ENCODE data around the gene XIRP2. TPM values are rescaled to one million over a fixed set of nuclear protein-coding genes. Genes with fewer than 3 reads are reported as not detected.

The XIRP2 gene
- total and polyA plus RNA-seq, 4 donors, result under 0.01 to 0.14 (median 0.01) TPM; not detected in 1

- H3K4me3 ChIP-seq (ENCODE audit: low read depth in 1 of 3, low read length in 3 of 3), result no peak overlapping the region
- no peaks in the 10 kb centered on the region for H3K27me3 ChIP-seq (ENCODE audit: control insufficient read depth in 4 of 4, insufficient read depth in 4 of 4, low read length in 3 of 4)
- TF ChIP-seq HNF4G (IDR thresholded peaks at IDR 0.05), result no peak
- no peak for TF ChIP-seq TAF1 (conservative IDR thresholded peaks at IDR 0.05)
- no peak for TF ChIP-seq GABPA (IDR thresholded peaks at IDR 0.05 in 1 of 2, conservative IDR thresholded peaks at IDR 0.05 in 1 of 2)
- TF ChIP-seq JUND (IDR thresholded peaks at IDR 0.05), result no peak
- no peak for TF ChIP-seq FOXA2 (IDR thresholded peaks at IDR 0.05)
- TF ChIP-seq REST (IDR thresholded peaks at IDR 0.05), result no peak
- TF ChIP-seq MAX (IDR thresholded peaks at IDR 0.05), result no peak
- TF ChIP-seq HNF4A (conservative IDR thresholded peaks at IDR 0.05), result no peak
- TF ChIP-seq SP1 (IDR thresholded peaks at IDR 0.05), result no peak
- no peak for TF ChIP-seq RAD21 (IDR thresholded peaks at IDR 0.05)
- no peak for TF ChIP-seq RXRA (IDR thresholded peaks at IDR 0.05)
- no peak for TF ChIP-seq YY1 (IDR thresholded peaks at IDR 0.05)
- no peak for TF ChIP-seq CTCF (IDR thresholded peaks at IDR 0.05; ENCODE audit: low read depth, low read length, missing input control)
- TF ChIP-seq ZBTB33 (IDR thresholded peaks at IDR 0.05), result no peak
- no peak for TF ChIP-seq NR2F2 (IDR thresholded peaks at IDR 0.05)
- H3K4me1 ChIP-seq (ENCODE audit: control insufficient read depth in 4 of 4, insufficient read depth in 4 of 4, low read length in 3 of 4), result no peaks in the 10 kb centered on the region
- H3K9me3 ChIP-seq (ENCODE audit: control insufficient read depth in 4 of 4, low read length in 3 of 4), result no peaks in the 10 kb centered on the region
- H3K36me3 ChIP-seq (ENCODE audit: control insufficient read depth in 4 of 4, insufficient read depth in 3 of 4, low read depth in 1 of 4, low read length in 3 of 4), result no peaks in the 10 kb centered on the region
- H3K27ac ChIP-seq (ENCODE audit: low read depth in 1 of 2, low read length in 2 of 2), result no peak overlapping the region
- H3K9ac ChIP-seq (ENCODE audit: low read depth in 1 of 2, low read length in 2 of 2), result no peak overlapping the region
- DNase-seq (ENCODE audit: low spot score), result no peak
Observed at GRCh38 chr2:166897666-166898065, 9.4 kb downstream of the XIRP2 start.

GRCh38 chr2:166899676-166900075 lies 11.4 kb downstream of the XIRP2 start:
- Histone ChIP-seq H3K4me1 (ENCODE audit: control insufficient read depth in 4 of 4, insufficient read depth in 4 of 4, low read length in 3 of 4) (no peaks in the 10 kb centered on the region), H3K4me3 (ENCODE audit: low read depth in 1 of 3, low read length in 3 of 3) (no peak overlapping the region), H3K27ac (ENCODE audit: low read depth in 1 of 2, low read length in 2 of 2) (no peak overlapping the region), H3K9me3 (ENCODE audit: control insufficient read depth in 4 of 4, low read length in 3 of 4) (no peaks in the 10 kb centered on the region), H3K36me3 (ENCODE audit: control insufficient read depth in 4 of 4, insufficient read depth in 3 of 4, low read depth in 1 of 4, low read length in 3 of 4) (no peaks in the 10 kb centered on the region), H3K9ac (ENCODE audit: low read depth in 1 of 2, low read length in 2 of 2) (no peak overlapping the region), H3K27me3 (ENCODE audit: control insufficient read depth in 4 of 4, insufficient read depth in 4 of 4, low read length in 3 of 4) (no peaks in the 10 kb centered on the region)
- WGBS, result 87% methylated on average over 5 of the region's 5 CpGs
- TF ChIP-seq ZBTB33 (IDR thresholded peaks at IDR 0.05) (no peak), SP1 (IDR thresholded peaks at IDR 0.05) (no peak), HNF4G (IDR thresholded peaks at IDR 0.05) (no peak), FOXA2 (IDR thresholded peaks at IDR 0.05) (no peak), RAD21 (IDR thresholded peaks at IDR 0.05) (no peak), MAX (IDR thresholded peaks at IDR 0.05) (no peak), FOXA1 (IDR thresholded peaks at IDR 0.05) (no peak)
- no peak for DNase-seq (ENCODE audit: low spot score)

All from liver (tissue), 9 donors.